Heart left ventricle (tissue), 16 donors: Measurements from ENCODE around the gene CFTR. TPM values are rescaled to one million over a fixed set of nuclear protein-coding genes. Genes with fewer than 3 reads are reported as not detected.
"Not testable (repeated sequence)": the region's sequence is repeated elsewhere in the genome, so short reads cannot be mapped to it uniquely, and the experiment has no call there.

Source experiments
- ATAC-seq, 4 donors: fragments of 200-7000 bp; cut with Tn5 transposase; one replicate each; pipeline ENCODE4 v1.9.1; 2020 to 2022; ENCODE audit warnings: moderate library complexity in 4 of 4, mild to moderate bottlenecking in 3 of 4, moderate number of reproducible peaks in 1 of 4
- DNase-seq, 5 donors: peaks; one replicate each; pipeline ENCODE4 v3.0.0-alpha.2; 2020
- H3K27ac ChIP-seq, 12 donors: fragments of 200-600 bp; sonication (generic) in 4 of 12; one replicate each; pipeline versions ENCODE4 v1.5.0 to v1.8.0; 2016 to 2022; ENCODE audit warnings: mild to moderate bottlenecking in 2 of 12
- H3K27me3 ChIP-seq, 9 donors: fragments of 200-600 bp; sonication (generic) in 2 of 9; one replicate each; pipeline versions ENCODE4 v1.5.1 to v1.8.0; 2016 to 2022; ENCODE audit warnings: mild to moderate bottlenecking in 3 of 9
- H3K36me3 ChIP-seq, 9 donors: fragments of 200-600 bp; sonication (generic) in 2 of 9; one replicate each; pipeline versions ENCODE4 v1.5.0 to v1.8.0; 2018 to 2022; ENCODE audit warnings: mild to moderate bottlenecking in 2 of 9
- H3K4me1 ChIP-seq, 12 donors: fragments of 200-600 bp; sonication (generic) in 4 of 12; one replicate each; pipeline versions ENCODE4 v1.5.0 to v1.8.0; 2016 to 2022; ENCODE audit warnings: mild to moderate bottlenecking in 3 of 12
- H3K4me3 ChIP-seq, 12 donors: fragments of 200-600 bp; sonication (generic) in 4 of 12; one replicate each; pipeline versions ENCODE4 v1.5.0 to v1.8.0; 2017 to 2022; ENCODE audit warnings: mild to moderate bottlenecking in 9 of 12, moderate library complexity in 4 of 12
- H3K9me3 ChIP-seq, 12 donors: fragments of 200-600 bp; sonication (generic) in 4 of 12; one replicate each; pipeline versions ENCODE4 v1.5.0 to v1.8.0; 2016 to 2022; ENCODE audit warnings: mild to moderate bottlenecking in 1 of 12
- CTCF ChIP-seq, 12 donors: fragments of 200-600 bp; sonication (generic) in 4 of 12; IDR thresholded peaks; one replicate each; pipeline versions ENCODE4 v1.5.0 to v1.8.0; 2018 to 2022; ENCODE audit warnings: antibody characterized with exemption in 12 of 12, mild to moderate bottlenecking in 5 of 12
- POLR2A ChIP-seq, 2 donors: fragments of 450-650 bp; IDR thresholded peaks; one replicate each; pipeline ENCODE4 v1.6.1; 2017; ENCODE audit warnings: antibody characterized with exemption in 2 of 2, mild to moderate bottlenecking in 2 of 2, moderate library complexity in 2 of 2
- WGBS, 4 donors: extraction: QIAGEN DNeasy Blood & Tissue Kit in 2 of 4; methylation state at CpG; one replicate each; pipeline versions ENCODE4 v1.1.5 to v1.1.7; 2013 to 2018; 5-methylcytosine and 5-hydroxymethylcytosine counted together
- intact Hi-C, 10 donors: fragments of 100-400 bp; cut with DNase I; formaldehyde crosslinking; loops; one replicate each; pipeline versions ENCODE4 v1.11.1 to v1.14.2; 2022
- polyA plus RNA-seq, 2 donors: library from polyadenylated mRNA; stranded (reverse); fragments of 200-250 nt; gene quantifications; one replicate each; pipeline ENCODE4 v1.2.3, GENCODE V29; 2013
- total RNA-seq, 9 donors: library from RNA; depleted of rRNA in 2 of 9; stranded (reverse); fragments of >200 nt in 2 of 9; fragmentation: NEBNext Ultra II Directional in 3 of 9; extraction: Animal tissue kit (Norgen Biotek cat#: 25700) in 3 of 9; gene quantifications; one replicate each; pipeline versions ENCODE4 v1.1.0 to v1.2.4, GENCODE V29; 2016 to 2023
- donor health status: ischemic (EF 13 %, LVEDD 7.1; RV severe dilation, severe dysfunction).
- donor health status: healthy with polysubstance abuse.
- donor health status: DM: no; HTN: yes; CAD: no.
- donor health status: DM: no; HTN: no; CAD: no.
- donor health status: ischemic (EF 25% LVEDD 6.9; RV normal size, moderate dysfunction).
- donor health status: ischemic (EF 25% LVEDD 5.7; RV mildly dilated, moderate dysfunction).
- donor health status: healthy.
- donor health status: DM: yes; HTN: yes; CAD: no.
- donor health status: ischemic (EF 35%, LVEDD 5.7; RV mildly dilated, moderate dysfunction).
- donor health status: nonischemic (EF 11% LVEDD 7.7; RV severe dilation, severe dysfunction).
- donor health status: DM: yes; HTN: yes; CAD: no.
- donor health status: PGD.
- donor health status: ischemic (EF 29% LVEDD 5.4; RV normal size, mild dysfunction).
- donor health status: nonischemic (EF 23%, LVEDD 6.1; RV moderate dilation, normal function).

CFTR gene
- total and polyA plus RNA-seq, 11 donors, result 0.04 to 1.3 (median 0.25) TPM

GRCh38 chr7:117704063-117704462, 224.2 kb downstream of the CFTR start:
- Histone ChIP-seq H3K27me3 (no peaks in the 10 kb centered on the region), H3K4me1 (no peaks in the 10 kb centered on the region), H3K4me3 (no peak overlapping the region), H3K9me3 (peaks cover 0 to 5% (median 0%) of the 10 kb centered on the region in 12 donors), H3K27ac (no peak overlapping the region), H3K36me3 (no peaks in the 10 kb centered on the region)
- WGBS, 4 donors, result 61 to 70% (median 68%) methylated on average over 3 of the region's 3 CpGs
- ATAC-seq, result no peak
- no peak for DNase-seq
- intact Hi-C loops, result no loop called here
- TF ChIP-seq CTCF (IDR thresholded peaks at IDR 0.05) (no peak), POLR2A (IDR thresholded peaks at IDR 0.05) (no peak)

- intact Hi-C loops, result no loop called here
- no peak overlapping the region for H3K27ac ChIP-seq
- no peak for TF ChIP-seq CTCF (IDR thresholded peaks at IDR 0.05)
- no peak for TF ChIP-seq POLR2A (IDR thresholded peaks at IDR 0.05)
- no peaks in the 10 kb centered on the region for H3K36me3 ChIP-seq
- no peaks in the 10 kb centered on the region for H3K27me3 ChIP-seq
- DNase-seq, result no peak
- no peak overlapping the region for H3K4me3 ChIP-seq
- ATAC-seq, result no peak
- no peaks in the 10 kb centered on the region for H3K4me1 ChIP-seq
- H3K9me3 ChIP-seq, result peaks cover 0 to 5% (median 0%) of the 10 kb centered on the region in 12 donors
- 54 to 69% (median 64%) methylated on average over 4 of the region's 4 CpGs for WGBS, 4 donors
Observed at GRCh38 chr7:117705630-117706029, 225.8 kb downstream of the CFTR start.

GRCh38 chr7:117706210-117706609, 226.4 kb downstream of the CFTR start:
- Histone ChIP-seq H3K36me3 (no peaks in the 10 kb centered on the region), H3K9me3 (peaks cover 0 to 5% (median 0%) of the 10 kb centered on the region in 12 donors), H3K4me3 (no peak overlapping the region), H3K27me3 (no peaks in the 10 kb centered on the region), H3K4me1 (no peaks in the 10 kb centered on the region), H3K27ac (no peak overlapping the region)
- TF ChIP-seq CTCF (IDR thresholded peaks at IDR 0.05), result no peak
- no peak for TF ChIP-seq POLR2A (IDR thresholded peaks at IDR 0.05)
- DNase-seq (no peak), ATAC-seq (no peak)
- intact Hi-C loops, result no loop called here
- 70 to 84% (median 77%) methylated on average over 2 of the region's 2 CpGs for WGBS, 4 donors

- no peak for ATAC-seq
- intact Hi-C loops, result no loop called here
Observed at GRCh38 chr7:117707080-117707479, 227.3 kb downstream of the CFTR start.

GRCh38 chr7:117708173-117708572, 228.3 kb downstream of the CFTR start:
- H3K27me3 ChIP-seq, H3K27ac ChIP-seq, H3K4me1 ChIP-seq, ATAC-seq, DNase-seq, H3K4me3 ChIP-seq, intact Hi-C loops, H3K36me3 ChIP-seq, H3K9me3 ChIP-seq: not testable (repeated sequence)
- 69 to 97% (median 95%) methylated on average over 4 of the region's 4 CpGs for WGBS, 4 donors

More at GRCh38 chr7:117707080-117707479, 227.3 kb downstream of the CFTR start:
- H3K27me3 ChIP-seq, result no peaks in the 10 kb centered on the region
- H3K27ac ChIP-seq, result no peak overlapping the region
- TF ChIP-seq CTCF (IDR thresholded peaks at IDR 0.05), result no peak
- no peak for TF ChIP-seq POLR2A (IDR thresholded peaks at IDR 0.05)
- peaks cover 0 to 5% (median 0%) of the 10 kb centered on the region in 12 donors for H3K9me3 ChIP-seq
- H3K36me3 ChIP-seq, result no peaks in the 10 kb centered on the region
- H3K4me3 ChIP-seq, result no peak overlapping the region
- DNase-seq, result no peak
- H3K4me1 ChIP-seq, result no peaks in the 10 kb centered on the region
